K562 (cell line): ENCODE results near the gene PRSS21. TPM values are rescaled to one million over a fixed set of nuclear protein-coding genes. Genes with fewer than 3 reads are reported as not detected.

Experiments
- EP400 ChIP-seq: fragments of 450-650 bp; IDR thresholded peaks from 2 replicates; pipeline ENCODE4 v1.6.1; 2017; ENCODE audit warnings: antibody characterized with exemption, mild to moderate bottlenecking, moderate library complexity
- MAX ChIP-seq: sonication (generic); formaldehyde crosslinking; IDR thresholded peaks from 2 replicates; pipeline ENCODE4 v1.9.0; 2022; ENCODE audit warnings: mild to moderate bottlenecking, missing genetic modification reagents
- MYC ChIP-seq, 2 experiments: fragments of 250-450 bp in 1 of 2; sonication (Bioruptor Pico) in 1 of 2; IDR thresholded peaks; 2 replicates each; pipeline versions ENCODE4 v1.5.1 to v1.6.1; 2012 to 2021; ENCODE audit warnings: low read depth in 2 of 2, borderline replicate concordance in 1 of 2, improper control_type of control experiment in 1 of 2, low read length in 1 of 2, mild to moderate bottlenecking in 1 of 2, moderate library complexity in 1 of 2
- RAD21 ChIP-seq, 2 experiments: fragments of 250-450 bp in 1 of 2; fragments of 450-650 bp in 1 of 2; sonication (Bioruptor Pico) in 1 of 2; formaldehyde crosslinking in 1 of 2; IDR thresholded peaks in 1 of 2; conservative IDR thresholded peaks in 1 of 2; 2 replicates each; pipeline versions ENCODE4 v1.4.0 to v1.8.0; 2020 to 2022; ENCODE audit warnings: mild to moderate bottlenecking in 2 of 2, moderate library complexity in 1 of 2
- STAG1 ChIP-seq: sonication (generic); formaldehyde crosslinking; IDR thresholded peaks from 2 replicates; pipeline ENCODE4 v1.5.0; 2020; ENCODE audit warnings: missing genetic modification reagents, borderline replicate concordance
- ZBTB33 ChIP-seq: sonication (generic); formaldehyde crosslinking; IDR thresholded peaks from 2 replicates; pipeline ENCODE4 v1.8.1; 2023; ENCODE audit warnings: mild to moderate bottlenecking, missing genetic modification reagents
- ZNF280A ChIP-seq: fragments of 450-650 bp; IDR thresholded peaks from 2 replicates; pipeline ENCODE4 v1.6.1; 2018; ENCODE audit warnings: mild to moderate bottlenecking, low read depth; ENCODE audit not compliant: partially characterized antibody
- polyA plus RNA-seq, 8 experiments: library from polyadenylated mRNA; depleted of rRNA in 4 of 8; stranded (reverse) in 5 of 8; unstranded in 3 of 8; fragments of >200 nt; fragmentation: Nextera tagmentation in 2 of 8; fragmentation: Illumina TruSeq in 1 of 8; extraction: Ambion mirVana in 2 of 8; extraction: Trizol in 1 of 8; gene quantifications; 2 replicates each; pipeline versions ENCODE4 v1.2.1 to v1.2.3, GENCODE V29; 2011 to 2014; ENCODE audit warnings: inconsistent platforms in 1 of 8, missing spikeins in 1 of 8
- total RNA-seq, 7 experiments: library from RNA; depleted of rRNA in 6 of 7; stranded (reverse); fragments of >200 nt in 6 of 7; fragmentation: Illumina TruSeq in 2 of 7; extraction: Trizol in 2 of 7; gene quantifications; 2 replicates each; pipeline versions ENCODE4 v1.2.1 to v1.2.3, GENCODE V29; 2011 to 2021; ENCODE audit warnings: low replicate concordance in 1 of 7

Gene PRSS21
- total and polyA plus RNA-seq, 9 of the 15 experiments (the other 6 are each of a cell fraction or from before 2014, with no cell fraction given): 12.1 to 121 (median 61.3) TPM

GRCh38 chr16:2785101-2785991, 31.7 kb upstream of the PRSS21 start (continued):
- no peak for TF ChIP-seq ZNF280A
- TF ChIP-seq EP400: peak; percentile 31; the same call in 1 of the 2 replicates
- no peak for TF ChIP-seq STAG1 (CRISPR knock-in tag)
- 0 out of 2 replicates have a peak, but pooled peaks have one; percentile 43 for TF ChIP-seq MAX (CRISPR knock-in tag)
- peak in 1 of 2 experiments; percentile 17; a peak in 1 of 4 replicates for TF ChIP-seq RAD21 (CRISPR knock-in tag; conservative IDR thresholded peaks at IDR 0.05 in 1 of 2, IDR thresholded peaks at IDR 0.05 in 1 of 2)
- peak; percentile 33; the same call in 1 of the 2 replicates for TF ChIP-seq MYC (IDR thresholded peaks at IDR 0.05; ENCODE audit: low read depth, low read length)
- TF ChIP-seq MYC (CRISPR knock-in tag; IDR thresholded peaks at IDR 0.05; ENCODE audit: borderline replicate concordance, low read depth): no peak
- TF ChIP-seq ZBTB33: peak; percentile 98
